ENCODE results near the gene GABRB1.
"Not testable (repeated sequence)": the region's sequence is repeated elsewhere in the genome, so short reads cannot be mapped to it uniquely, and the experiment has no call there.

Gene GABRB1

DNA sequence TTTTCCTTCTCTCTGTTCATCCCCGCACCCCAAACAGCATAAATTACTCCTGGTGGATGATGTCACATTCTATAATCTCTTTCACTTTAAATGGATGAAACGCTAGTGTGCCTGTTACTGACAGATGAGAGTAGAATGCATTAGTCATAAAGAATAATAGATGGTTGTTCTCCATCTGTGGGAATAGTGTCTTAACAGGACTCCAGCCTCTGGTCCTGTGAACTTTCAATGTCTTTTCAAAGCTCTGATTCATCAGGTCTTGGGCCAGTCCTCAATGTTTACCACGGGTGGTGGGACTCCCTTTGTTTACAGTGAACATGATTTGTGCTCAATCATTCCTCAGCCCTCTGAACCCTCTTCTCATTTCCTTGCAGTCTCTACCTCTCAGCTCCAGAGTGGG lies 182.6 kb downstream of the GABRB1 start:
- no peak for DNase-seq

- no peak for DNase-seq
Measured at GRCh38 chr4:47215759-47216158, 184.4 kb downstream of the GABRB1 start.

- DNase-seq: no peak
Measured at GRCh38 chr4:47217291-47217690, 185.9 kb downstream of the GABRB1 start.

GRCh38 chr4:47217884-47218283 lies 186.5 kb downstream of the GABRB1 start:
- DNase-seq: no peak

DNA sequence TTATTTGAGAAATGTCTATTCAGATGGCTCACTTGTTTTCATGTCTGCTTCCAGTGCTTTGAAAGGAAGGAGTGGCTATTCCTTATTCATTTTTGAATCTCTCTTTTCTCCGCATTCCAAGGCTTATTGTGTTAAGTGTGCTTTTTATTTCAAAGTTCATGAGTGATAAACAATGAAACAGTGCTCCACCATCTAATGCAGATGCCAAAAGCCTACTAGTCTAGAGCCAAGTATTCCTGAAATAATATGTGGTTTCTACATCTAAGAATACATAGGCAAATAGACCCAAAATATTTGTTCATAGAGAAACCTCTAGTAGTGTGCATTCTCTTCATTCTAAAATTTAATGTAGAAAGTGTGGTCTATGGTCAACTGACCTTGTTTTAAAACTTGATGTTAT lies 187.3 kb downstream of the GABRB1 start:
- no peak for DNase-seq

DNA sequence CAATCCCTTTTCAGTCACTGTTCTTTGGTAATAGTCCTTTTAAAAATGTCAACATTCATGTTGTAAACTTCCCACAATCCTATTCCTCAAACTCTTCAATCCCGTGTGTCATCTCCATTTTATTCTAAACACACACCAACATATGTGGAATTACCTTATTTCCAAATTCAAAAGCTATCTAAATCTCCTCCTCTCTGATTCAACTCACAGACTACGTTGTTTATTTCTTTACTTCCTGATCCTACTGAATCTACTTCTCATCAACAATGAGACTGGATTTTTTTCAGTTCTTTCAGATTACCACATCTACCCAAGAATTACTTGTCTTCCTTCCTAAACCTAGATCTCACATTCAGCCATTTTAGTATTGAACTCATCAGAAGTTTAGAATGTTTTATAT lies 188.2 kb downstream of the GABRB1 start:
- DNase-seq: no peak

- no peak for DNase-seq
Measured at GRCh38 chr4:47221721-47222120, 190.4 kb downstream of the GABRB1 start.

DNA sequence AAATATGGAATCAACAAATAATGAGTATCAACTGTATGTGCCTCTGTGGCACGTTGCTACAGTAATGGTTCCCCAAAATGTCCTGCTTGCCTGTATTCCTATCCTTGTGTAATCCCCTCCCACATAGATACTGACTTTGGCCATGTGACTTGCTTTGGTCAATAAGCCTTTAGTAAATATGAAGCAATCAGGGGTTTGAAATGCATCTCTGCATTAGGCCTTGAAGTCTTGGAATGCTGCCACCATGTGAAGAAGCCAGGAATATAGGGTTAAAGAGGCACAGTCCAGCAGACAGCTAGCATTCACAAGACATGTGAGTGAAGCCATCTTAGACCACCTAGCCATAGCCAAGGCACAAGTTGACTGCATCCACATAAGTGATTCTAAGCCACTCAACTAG lies 190.9 kb downstream of the GABRB1 start:
- DNase-seq: no peak

DNA sequence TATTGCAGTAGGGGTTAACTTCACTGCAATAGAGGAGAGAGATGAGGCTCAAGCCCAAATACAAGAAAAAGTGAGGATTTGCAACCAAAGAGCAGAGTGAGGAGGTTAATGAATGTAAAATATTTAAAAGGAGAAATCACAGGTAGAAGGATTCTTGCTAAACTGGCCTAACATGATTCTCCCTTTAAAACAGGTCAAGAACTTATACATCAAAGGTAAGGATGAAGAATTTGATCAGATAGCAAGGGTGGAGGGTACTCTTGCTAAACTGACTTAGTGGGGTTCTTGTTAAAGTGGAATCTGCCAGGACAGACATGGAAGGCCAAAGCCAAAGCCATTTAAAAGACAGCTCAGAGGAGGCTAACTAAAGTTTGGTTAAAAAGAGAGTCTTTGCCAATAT lies 193.0 kb downstream of the GABRB1 start:
- no peak for DNase-seq

GRCh38 chr4:47235721-47236120 lies 204.4 kb downstream of the GABRB1 start:
- DNase-seq: no peak

DNA sequence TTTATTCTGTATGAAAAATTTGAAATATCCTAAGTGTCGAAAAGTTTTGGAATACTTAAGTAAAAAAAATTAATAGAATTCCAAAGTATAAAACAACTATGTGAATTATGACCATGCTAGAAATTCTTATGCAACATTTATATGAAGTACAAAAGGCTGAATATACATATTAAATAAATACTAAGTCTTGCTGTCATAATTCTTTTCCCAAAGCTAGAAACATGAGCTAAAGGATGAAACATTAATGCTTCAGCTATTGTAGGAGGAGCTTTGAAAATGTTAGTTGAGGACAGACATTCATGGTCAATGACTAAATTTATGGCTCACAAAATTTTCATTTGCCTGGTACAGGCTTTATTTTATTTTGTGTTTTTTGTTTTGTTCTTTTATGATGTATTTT lies 207.3 kb downstream of the GABRB1 start:
- no peak for DNase-seq

DNA sequence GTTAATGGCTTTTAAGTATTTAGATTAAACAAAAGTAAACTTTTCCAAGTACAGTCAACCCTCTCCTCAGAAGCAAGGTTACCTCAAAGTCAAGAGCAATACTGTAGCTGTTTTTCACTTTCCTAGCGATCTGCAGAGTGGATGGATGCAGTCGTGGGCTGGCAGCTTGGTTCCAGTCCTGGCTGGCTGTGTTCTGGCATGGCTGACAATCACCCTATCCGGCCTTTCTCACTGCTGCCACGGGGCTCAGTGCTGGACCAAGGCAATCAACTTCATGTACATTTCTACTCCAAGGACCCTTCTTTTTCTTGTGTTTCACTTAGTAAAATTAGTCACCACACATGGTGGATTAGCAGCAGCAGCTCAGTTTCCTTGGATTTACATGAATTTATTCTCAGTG lies 208.3 kb downstream of the GABRB1 start:
- DNase-seq: no peak

DNA sequence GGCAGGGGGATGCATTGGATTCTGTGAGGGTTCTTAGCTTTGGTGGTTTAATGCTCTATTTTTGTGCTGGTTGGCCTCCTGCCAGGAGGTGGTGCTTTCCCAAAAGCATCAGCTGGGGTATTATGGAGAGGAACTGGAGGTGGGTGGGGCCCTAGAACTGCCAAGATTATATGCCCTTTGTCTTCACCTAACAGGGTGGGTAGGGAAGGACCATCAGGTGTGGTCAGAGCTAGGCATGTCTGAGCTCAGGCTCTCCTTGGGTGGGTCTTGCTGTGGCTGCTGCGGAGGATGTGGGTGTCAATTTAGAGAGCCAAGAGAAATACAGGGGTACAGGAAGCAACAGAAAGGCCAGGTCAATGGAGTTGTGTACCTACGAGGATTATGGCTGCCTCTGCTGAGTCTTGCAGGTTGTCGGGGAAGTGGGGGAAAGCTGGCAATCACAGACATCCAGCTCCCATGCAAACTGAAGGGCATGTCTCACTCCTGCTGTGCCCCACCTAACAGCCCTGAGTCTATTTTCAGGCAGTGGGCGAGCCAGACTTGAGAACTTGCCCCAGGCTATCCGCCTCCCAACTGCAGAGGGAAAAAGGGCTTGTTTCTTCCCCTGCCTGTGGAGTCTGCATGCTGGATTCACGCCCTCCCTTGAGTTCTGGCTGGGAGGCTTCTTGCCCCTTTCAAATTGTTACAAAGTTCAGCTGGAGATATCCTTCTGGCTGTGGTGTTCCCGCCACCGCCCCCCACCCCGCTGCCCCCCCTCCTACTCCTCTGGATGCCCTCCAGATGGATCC lies 220.2 kb downstream of the GABRB1 start:
- DNase-seq: no peak

DNA sequence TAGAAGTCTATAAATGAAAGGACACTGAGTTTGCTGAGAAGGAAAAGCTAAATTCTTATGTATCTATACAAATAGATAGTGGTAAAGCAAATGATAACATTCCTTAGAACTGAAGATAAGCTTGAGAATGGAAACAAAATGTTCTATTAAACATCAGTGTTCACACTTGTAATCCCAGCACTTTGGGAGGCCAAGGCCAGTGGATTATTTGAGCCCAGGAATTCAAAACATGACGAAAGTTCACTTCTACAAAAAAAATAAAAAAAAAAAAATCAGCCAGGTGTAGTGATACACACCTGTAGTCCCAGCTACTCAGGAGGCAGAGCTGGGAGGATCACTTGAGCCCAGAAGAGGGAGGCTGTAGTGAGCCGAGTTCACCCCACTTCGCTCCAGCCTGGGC lies 232.4 kb downstream of the GABRB1 start:
- no peak for DNase-seq

- no peak for DNase-seq
Measured at GRCh38 chr4:47270201-47270888, 239.0 kb downstream of the GABRB1 start.

DNA sequence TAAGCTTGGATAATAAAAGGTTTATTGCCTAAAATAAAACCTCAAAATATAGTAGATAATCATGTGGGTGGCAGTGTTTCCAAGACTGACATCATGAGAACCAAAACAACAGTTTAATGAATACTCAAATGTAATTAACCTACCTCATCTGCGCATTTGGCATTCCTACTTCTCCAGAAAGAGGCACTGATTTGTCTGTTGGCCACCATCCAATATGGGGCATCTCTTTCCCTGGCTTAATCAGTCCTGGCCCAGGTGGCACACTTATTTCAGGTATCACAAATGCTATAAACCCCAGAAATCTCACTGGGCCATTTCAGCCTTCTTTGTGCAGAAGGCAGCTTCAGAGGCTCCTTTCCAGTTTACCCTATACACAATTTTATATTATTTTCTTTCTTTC lies 239.9 kb downstream of the GABRB1 start:
- DNase-seq: peak; percentile 12

DNA sequence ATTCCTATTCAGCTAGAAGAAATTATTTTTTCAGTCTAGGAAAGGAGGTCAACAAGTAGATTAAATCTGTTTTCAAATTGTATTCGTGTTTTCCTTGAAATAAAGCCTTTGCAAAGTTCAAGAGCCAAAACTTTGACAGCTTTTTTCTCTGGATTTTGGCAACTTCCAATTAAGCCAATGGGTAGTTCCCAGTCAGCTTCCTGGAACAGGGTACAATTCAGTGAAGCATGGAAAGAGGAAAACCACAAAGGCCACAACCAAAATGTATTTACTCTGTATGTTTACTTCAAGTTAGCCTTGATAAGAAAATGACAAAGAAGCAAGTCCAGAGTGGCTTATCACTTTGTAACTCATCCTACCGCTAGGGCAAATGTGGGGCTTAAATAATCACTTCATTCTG lies 243.5 kb downstream of the GABRB1 start:
- DNase-seq: no peak

DNA sequence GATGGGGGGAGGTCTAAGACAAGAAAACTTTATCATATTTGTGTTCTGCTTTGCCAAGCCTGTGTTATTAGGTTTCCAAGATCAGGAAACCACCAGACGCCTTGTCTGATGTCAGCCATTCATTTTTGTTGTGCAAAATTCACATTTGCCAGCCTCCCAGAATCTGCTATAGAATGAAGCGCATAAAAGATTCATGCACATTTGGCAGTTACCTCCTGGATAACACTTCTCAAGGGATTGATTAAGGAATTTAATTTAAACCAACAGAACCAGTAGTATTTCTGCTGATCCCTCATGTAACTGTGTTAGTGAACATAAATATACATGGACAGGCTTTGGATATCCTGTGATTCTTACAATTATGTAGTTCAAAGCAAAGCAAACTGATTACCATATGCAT lies 244.2 kb downstream of the GABRB1 start:
- DNase-seq: no peak

GRCh38 chr4:47278631-47279030 lies 247.3 kb downstream of the GABRB1 start:
- peak; percentile 97 for DNase-seq

- peak; percentile 27 for DNase-seq
Measured at GRCh38 chr4:47287735-47288134, 256.4 kb downstream of the GABRB1 start.

DNA sequence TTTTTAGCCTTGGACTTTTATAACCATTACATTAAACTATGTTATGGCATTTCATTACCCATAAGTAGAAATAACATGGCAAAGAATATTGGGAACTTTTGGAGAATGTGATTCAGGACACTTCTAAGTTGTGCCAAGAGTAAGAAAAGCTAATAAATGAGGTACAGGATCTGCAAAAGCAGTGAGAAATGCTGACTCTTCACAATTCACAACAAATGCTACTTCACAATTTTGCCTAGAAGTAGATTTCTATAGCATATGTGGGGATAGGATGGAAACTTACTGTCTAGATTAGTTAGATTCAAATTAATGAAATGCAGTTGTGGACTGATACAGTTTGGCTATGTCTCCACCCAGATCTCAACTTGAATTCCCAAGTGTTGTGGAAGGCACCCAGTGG lies 258.4 kb downstream of the GABRB1 start:
- no peak for DNase-seq

DNA sequence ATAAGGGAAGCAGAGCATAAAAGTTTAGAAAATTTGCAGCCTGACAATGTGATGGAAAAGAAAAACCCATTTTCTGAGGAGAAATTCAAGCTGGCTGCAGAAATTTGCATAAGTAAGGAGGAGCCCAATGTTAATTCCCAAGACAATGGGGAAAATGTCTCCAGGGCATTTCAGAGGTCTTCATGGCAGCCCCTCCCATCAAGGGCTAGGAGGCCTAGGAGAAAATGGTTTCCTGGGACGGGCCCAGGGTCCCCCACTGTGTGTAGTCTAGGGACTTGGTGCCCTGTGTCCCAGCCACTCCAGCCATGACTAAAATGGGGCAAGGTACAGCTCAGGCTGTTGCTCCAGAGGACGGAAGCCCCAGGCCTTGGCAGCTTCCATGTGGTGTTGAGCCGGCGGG lies 259.5 kb downstream of the GABRB1 start:
- not testable (repeated sequence) for DNase-seq

GRCh38 chr4:47309165-47309564 lies 277.8 kb downstream of the GABRB1 start:
- DNase-seq: no peak

DNA sequence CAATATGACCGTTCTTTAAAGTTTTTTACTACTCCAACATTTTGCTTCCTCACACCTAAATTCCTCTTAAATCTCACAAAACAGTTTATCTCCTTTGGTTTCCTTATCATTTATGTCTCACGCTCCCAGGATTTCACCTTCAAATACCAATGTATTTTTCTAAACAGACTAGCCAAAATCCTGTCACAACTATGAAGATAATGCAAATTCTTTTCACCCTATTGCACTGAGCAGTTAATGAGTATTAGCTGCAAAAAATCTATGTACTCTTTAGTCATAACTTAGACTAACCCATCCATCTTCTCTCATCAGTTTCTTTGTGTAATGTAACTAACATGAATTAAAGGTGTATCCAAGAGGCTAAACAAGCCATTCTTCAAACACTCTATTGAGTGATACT lies 280.8 kb downstream of the GABRB1 start:
- DNase-seq: no peak

- no peak for DNase-seq
Measured at GRCh38 chr4:47313384-47313783, 282.0 kb downstream of the GABRB1 start.

Data from NCI-H446 treated with DMSO at 0.1 percent for 48 hours (cell line).